ENCODE measurements around the gene GRID2.

DNA sequence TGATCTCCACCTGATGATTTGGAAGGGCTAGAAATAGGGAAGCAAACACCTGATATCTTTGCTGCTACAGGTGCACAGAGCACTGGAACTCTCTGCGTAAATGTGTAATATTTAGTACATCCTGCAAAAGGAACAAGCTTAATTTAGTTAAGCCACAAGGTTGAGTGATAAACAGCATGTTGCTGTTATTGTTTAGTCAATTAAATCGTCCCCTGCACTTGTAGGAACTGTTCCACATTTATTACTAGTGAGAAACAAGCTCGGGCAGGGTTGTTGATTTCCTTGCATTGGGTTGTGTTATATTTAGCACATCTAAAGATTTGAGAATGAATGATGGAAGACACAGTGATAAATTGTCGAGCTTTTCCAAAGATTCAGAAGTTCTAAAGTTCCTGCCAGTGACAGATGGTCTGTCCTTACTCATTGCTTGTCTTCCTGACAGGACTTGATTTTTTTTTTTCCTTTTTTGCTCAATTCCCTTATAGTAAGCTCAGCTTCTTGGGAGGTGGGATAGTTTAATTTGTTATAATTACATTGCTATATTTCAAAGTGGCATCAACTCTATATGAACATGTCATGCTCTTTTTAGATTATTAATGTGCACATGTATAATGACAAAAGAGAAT, 897.8 kb downstream of the GRID2 start:
- TF ChIP-seq EZH2 (IDR thresholded peaks at IDR 0.05; ENCODE audit: low read length, unreplicated experiment) = no peak
- TF ChIP-seq, protein P1, sequence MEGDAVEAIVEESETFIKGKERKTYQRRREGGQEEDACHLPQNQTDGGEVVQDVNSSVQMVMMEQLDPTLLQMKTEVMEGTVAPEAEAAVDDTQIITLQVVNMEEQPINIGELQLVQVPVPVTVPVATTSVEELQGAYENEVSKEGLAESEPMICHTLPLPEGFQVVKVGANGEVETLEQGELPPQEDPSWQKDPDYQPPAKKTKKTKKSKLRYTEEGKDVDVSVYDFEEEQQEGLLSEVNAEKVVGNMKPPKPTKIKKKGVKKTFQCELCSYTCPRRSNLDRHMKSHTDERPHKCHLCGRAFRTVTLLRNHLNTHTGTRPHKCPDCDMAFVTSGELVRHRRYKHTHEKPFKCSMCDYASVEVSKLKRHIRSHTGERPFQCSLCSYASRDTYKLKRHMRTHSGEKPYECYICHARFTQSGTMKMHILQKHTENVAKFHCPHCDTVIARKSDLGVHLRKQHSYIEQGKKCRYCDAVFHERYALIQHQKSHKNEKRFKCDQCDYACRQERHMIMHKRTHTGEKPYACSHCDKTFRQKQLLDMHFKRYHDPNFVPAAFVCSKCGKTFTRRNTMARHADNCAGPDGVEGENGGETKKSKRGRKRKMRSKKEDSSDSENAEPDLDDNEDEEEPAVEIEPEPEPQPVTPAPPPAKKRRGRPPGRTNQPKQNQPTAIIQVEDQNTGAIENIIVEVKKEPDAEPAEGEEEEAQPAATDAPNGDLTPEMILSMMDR (conservative IDR thresholded peaks at IDR 0.05; ENCODE audit: low read depth, low read length) = no peak
